22Rv1 (cell line): ENCODE measurements around the gene ERP44.

ENCODE experiments used
- H3K27ac ChIP-seq: fragments of 450-650 bp; 2 replicates; pipeline ENCODE4 v1.5.1; 2017
- CTCF ChIP-seq: fragments of 450-650 bp; IDR thresholded peaks from 2 replicates; pipeline ENCODE4 v1.5.1; 2017; ENCODE audit warnings: mild to moderate bottlenecking
- ZFX ChIP-seq: fragments of 450-650 bp; IDR thresholded peaks from 2 replicates; pipeline ENCODE4 v1.6.1; 2017; ENCODE audit warnings: antibody characterized with exemption, borderline replicate concordance

The ERP44 gene

DNA sequence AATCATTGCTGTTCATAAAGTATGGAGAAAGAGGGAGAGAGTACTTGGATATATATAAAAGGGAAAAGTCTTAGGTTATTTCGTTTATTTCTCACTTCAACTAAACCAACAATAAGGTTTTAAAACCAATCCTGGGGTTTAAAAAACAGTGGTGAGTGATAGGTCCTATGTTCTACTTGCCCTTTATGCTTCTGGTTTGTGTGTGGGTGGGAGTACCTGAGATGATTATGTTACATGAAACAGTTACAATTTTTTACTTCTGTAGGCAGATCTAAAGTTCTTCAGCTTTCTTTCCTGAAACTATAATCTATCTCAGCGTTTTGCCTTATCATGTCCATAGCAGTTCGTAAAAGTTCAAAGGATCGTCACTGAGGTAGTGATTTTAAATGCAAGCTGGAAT is 143.2 kb downstream of the ERP44 start:
- H3K27ac ChIP-seq, result no peak overlapping the region
- TF ChIP-seq CTCF (no peak), ZFX (no peak)

DNA sequence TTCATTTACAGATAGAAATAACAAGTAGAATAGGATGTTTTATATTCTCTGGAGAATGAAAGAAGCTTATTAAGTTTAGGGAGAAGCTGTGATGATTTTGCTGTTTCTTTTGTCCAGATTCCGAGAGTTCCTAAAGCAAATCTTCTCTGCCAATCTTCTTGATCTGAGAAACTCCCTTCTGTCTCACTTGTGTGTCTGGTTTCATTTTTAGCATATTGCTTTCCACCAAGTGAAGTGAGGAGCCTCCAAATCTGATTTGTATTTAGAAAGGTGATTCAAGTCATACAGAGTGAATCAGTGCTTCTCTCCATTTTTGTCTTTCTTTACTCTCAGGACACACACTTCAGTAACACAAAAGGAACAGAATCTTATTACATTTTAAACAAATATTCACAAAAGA is 144.0 kb downstream of the ERP44 start:
- H3K27ac ChIP-seq, result no peak overlapping the region
- TF ChIP-seq CTCF (no peak), ZFX (no peak)

DNA sequence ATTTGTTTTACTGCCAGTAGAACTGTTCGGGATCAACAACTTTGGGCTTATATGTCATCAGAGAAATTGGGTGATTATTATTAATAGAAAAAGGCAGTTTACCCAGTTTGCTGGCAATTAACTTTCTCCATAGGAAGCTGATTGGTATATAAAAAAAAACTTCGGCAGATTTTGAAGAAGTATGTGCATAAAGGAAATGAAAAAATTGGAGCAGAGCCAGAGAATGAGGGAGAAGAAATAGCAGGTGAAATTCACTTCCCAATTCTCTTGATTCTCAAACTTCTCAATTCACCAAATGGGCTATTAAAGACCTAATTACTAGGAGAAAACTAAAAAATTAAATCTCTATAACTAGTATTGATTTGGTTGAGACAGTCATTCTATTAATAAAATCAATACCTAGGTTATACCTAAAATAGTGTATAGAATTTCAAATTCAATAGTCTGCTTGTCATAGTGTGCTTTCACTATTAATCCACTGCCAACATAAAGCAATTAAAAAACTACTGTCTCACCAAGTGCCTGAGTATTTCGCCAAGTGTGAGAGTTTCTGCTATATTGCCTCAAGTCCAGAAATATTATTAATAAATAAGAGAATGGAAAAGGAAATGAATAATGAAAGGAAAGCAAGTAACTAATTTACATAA is 144.8 kb downstream of the ERP44 start:
- no peak overlapping the region for H3K27ac ChIP-seq
- TF ChIP-seq CTCF, result no peak
- no peak for TF ChIP-seq ZFX

- H3K27ac ChIP-seq, result no peak overlapping the region
- TF ChIP-seq ZFX, result no peak
- TF ChIP-seq CTCF, result no peak
Observed at GRCh38 chr9:99948896-99949295, 149.9 kb downstream of the ERP44 start.

GRCh38 chr9:99948482-99948881 is 150.3 kb downstream of the ERP44 start:
- no peak overlapping the region for H3K27ac ChIP-seq
- TF ChIP-seq CTCF, result no peak
- TF ChIP-seq ZFX, result no peak

DNA sequence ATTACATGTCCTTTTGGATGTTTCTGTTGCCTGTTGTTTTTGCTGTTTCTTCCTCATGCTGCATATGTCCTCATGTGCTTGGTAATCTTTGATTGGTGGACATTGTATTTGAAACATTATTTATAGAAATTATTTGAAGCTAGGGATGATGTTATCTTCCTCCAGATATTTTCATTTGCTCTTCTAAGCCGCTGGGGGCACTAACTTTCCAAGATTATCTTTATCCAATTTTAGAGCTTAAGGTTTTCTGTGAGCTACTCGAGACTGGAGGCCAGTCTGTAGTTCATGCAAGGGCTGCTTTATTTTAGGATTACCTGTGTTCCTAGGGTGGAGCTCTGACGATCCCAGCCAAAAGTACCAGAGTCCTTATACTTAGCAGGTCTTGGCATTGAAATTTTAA is 151.4 kb downstream of the ERP44 start:
- no peak for TF ChIP-seq ZFX
- TF ChIP-seq CTCF, result peak; percentile 50
- no peak overlapping the region for H3K27ac ChIP-seq

DNA sequence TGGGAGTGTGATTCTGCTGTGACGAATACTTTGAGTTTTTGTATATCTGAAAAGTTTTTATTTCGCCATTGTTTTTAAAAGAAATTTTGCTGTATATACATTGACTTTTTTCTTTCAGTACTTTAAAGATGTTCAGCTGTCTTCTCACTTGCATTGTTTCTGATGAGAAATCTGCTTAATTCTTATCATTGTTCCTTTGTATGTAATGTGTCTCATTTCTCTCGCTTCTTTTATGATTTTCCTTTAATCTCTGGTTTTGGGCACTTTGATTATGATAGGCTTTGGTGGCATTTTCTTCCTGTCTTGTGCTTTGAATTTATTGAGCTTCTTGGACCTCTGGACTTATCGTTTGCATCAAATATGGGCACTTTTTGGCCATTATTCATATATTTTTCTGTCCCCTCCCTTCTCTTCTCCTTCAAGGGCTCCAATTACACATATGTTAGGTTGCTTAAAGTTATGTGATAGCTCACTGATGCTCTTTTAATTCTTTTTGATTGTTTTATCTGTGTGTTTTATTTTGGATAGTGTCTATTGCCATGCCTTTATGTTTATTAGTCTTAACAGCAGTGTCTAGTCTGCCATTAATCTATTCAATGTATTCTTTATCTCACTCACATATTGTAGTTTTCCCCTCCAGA is 161.7 kb downstream of the ERP44 start:
- TF ChIP-seq CTCF, result no peak
- TF ChIP-seq ZFX, result no peak
- H3K27ac ChIP-seq, result no peak overlapping the region
